NOMO-1 treated with DMSO at 0.1 percent for 48 hours (cell line): ENCODE data around the gene CEP170B.
A peak's percentile ranks its signal among the peaks of the same experiment; 100 is the strongest.

Source experiments
- DNase-seq: peaks from one replicate; lab custom pipeline; 2025; ENCODE audit not compliant: unreplicated experiment; lab: John Stamatoyannopoulos, UW

CEP170B gene

DNA sequence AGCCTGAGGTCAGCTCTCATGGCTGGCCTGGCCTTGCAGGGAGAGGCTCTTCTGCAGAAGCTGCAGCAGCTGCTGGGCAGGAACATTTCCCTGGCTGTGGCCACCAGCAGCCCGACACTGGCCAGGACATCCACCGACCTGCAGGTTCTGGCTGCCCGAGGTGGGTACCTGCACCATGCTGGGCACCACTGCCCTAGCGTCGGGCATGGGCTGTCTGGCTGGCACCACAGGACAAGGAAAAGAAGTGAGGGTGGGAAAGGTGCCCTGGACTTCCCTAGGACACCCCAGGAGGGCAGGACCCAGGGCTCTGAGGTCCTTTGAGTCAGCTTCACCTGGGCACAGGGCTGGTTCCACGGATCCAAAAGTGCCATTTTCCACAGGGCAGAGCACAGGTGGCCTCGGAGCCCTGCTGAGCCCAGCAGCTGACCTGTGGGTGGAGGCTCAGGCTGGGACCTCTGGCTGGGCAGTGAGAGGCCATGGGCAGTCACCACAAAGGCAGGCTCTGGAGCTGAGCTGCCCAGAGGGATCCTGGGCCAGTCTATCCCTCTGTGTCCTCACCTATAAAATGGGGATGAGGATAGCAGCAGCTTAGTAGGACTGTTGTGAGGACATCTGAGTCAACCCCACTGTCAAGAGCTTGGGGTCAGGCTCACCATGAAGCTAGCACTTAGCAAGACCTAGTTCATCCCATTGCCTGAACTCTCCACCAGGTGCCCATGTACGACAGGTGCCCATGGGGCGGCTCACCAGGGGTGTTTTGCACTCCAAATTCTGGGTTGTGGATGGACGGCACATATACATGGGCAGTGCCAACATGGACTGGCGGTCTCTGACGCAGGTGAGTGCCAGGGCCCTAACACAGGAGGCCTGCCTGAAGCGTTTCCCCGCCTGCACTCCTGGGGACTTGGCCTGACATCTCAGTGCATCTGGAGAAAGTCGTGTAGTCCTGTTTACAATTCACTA is 64.5 kb downstream of the CEP170B start:
- DNase-seq = no peak

DNA sequence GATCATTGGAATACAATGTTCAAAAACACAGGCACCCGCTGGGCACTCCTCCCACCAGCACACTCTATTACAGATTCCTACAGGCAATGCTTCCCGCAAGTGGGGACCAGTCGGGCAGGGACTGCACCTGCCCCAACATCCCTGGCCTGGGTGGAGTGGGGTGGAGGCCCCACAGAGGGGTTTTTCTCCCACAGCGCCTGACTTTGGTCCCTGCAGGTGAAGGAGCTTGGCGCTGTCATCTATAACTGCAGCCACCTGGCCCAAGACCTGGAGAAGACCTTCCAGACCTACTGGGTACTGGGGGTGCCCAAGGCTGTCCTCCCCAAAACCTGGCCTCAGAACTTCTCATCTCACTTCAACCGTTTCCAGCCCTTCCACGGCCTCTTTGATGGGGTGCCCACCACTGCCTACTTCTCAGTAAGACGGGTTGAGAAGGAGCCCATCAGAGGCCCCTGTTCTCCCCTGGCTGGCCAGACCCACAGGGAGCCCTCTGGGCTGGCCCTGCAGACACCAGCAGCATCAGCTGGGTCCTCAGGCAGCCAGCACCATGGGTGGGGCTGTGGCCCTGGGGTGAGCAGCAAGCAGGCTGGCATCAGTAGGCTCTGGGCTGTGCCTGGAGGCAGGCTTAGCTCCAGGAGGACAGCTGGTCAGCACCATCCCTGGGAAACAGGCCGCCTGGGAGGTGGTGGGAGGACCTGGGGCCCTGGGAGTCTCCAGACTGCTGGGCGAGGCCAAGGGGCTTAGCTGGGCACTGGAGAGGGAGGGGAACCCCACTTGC is 65.6 kb downstream of the CEP170B start:
- no peak for DNase-seq

DNA sequence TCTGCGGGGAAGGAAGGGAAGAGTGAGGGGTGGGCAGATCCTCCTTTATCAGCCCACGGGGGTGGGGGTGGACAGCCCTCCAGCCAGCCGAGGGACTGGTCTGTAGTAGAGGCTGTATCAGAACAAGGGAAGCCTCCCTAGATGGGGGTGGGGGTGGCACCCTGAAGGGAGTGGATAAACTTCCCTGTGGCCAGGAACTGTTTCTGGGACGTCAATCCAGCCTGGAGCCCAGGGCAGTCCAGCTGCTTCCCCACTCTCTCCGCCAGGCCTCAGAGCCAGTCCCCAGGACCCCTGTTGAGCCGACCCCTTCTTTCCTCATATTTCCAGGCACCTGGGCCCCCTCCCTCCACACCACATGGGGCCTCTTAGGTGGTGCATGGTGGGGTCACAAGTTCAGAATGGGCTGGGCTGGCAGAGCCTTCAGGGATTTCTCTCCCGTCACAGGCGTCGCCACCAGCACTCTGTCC is 66.3 kb downstream of the CEP170B start:
- no peak for DNase-seq

DNA sequence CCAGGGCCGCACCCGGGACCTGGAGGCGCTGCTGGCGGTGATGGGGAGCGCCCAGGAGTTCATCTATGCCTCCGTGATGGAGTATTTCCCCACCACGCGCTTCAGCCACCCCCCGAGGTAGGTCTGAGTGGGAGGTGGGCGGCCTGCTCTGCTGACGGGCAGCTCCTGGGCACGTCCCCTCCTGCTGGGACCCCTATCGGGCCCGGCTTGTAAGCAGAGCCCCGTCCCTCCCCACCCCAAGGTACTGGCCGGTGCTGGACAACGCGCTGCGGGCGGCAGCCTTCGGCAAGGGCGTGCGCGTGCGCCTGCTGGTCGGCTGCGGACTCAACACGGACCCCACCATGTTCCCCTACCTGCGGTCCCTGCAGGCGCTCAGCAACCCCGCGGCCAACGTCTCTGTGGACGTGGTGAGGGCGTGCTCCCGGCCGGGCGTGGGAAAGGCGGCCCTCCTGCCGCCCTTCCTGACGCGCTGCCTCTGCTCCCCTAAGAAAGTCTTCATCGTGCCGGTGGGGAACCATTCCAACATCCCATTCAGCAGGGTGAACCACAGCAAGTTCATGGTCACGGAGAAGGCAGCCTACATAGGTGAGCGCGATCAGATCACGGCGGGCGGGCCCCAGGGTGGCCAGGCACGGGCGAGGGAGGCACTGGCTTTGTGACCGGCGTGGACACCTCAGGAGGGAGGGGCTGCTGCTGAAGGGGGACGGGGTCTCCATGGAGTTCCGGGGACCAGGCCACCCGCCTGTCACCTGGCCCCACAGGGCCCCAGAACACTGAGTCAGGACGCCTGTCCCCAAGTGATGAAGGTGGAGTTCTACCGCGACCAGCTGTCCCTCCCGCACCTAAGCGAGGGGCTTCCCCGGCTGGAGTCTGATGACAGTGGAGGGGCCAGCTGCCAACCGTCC is 67.0 kb downstream of the CEP170B start:
- no peak for DNase-seq

DNA sequence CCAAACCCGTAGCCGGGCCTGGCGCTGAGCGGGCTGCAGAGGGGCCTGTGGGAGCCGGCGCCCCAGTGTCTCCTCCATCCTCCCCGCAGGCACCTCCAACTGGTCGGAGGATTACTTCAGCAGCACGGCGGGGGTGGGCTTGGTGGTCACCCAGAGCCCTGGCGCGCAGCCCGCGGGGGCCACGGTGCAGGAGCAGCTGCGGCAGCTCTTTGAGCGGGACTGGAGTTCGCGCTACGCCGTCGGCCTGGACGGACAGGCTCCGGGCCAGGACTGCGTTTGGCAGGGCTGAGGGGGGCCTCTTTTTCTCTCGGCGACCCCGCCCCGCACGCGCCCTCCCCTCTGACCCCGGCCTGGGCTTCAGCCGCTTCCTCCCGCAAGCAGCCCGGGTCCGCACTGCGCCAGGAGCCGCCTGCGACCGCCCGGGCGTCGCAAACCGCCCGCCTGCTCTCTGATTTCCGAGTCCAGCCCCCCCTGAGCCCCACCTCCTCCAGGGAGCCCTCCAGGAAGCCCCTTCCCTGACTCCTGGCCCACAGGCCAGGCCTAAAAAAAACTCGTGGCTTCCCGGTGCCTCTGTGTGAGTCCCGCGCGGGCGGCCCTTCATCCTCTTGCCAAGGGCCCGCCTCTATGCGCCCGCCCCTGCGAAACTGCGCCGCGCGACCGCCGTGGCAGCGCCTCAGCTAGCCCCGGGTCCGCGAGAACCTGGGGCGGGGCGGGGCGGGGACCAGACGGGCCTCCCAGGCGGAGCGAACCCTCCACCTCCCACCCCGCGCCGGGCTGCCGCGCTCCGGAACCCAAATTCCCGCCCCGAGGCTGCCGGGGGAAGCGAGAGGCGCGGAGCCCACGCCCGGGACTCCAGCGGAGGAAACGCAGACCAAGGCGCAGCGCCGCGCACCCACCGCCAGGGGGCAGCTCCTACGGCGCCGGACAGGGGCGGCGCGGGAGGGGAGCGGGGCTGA is 67.9 kb downstream of the CEP170B start:
- peak; percentile 62 for DNase-seq

DNA sequence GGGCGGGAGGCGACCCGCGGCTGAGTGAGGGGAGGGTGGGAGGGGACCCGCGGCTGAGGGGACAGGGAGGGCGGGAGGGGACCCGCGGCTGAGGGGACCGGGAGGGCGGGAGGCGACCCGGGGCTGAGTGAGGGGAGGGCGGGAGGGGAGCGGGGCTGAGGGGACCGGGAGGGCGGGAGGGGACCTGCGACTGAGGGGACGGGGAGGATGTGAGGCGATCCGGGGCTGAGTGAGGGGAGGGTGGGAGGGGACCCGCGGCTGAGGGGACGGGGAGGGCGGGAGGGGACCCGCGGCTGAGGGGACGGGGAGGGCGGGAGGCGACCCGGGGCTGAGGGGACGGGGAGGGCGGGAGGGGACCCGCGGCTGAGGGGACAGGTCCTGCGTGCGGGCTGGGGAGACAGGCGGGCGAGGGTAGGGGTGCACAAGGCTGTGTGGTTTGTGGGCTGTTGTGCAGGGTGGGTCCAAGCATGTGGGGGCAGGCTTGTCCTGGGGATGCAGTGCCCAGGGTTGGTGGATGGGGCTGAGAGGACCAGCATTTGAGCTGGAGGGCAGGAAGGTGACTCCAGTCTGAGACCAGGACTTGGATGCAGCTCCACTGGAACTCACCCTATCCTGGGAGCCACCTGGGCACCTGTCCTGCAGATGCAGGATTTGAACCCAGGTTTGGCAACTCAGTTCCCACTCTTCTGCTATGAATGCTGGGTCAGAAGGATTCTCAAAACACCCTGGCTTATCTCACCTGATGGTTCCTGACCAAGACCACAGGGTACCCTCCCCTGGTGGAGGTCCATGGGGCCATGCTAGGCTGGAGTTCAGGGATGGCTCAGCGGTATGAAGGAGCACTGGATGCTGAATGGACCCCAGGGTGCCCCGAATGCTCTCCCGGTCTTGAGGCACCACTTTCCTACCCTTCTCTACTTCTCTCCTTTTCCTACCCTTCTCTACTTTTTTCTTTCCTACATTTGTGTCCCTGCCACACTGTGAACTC is 69.0 kb downstream of the CEP170B start:
- DNase-seq = no peak

DNA sequence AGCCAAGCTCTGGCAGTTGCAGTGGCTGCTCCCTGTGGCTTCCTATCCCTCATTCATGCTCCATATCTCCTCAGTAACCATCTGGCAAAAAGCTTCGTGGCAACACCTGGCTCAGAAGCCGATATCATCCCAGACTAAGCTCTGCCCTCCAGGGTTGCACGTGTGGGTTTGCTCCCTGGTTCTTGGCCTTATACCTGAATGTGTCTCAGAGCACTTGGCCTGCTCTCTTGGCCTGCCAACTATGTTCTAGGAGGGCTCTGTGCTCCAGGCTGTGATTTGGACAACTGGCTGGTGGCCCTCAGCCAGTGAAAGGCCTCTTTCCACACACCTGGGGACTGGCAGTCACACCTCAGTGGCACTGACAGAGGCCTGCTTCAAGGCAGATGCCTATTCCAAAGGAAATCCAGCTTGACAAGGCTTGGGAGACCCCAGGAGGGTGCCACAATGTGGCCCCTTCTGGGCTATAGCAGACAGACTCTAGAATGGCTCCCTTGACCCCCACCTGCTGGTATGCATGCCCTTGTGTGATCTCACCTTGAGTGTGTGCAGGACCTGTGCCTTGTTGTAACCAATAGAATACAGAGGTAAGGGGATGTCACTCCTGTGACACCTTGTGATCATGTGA is 70.1 kb downstream of the CEP170B start:
- no peak for DNase-seq

DNA sequence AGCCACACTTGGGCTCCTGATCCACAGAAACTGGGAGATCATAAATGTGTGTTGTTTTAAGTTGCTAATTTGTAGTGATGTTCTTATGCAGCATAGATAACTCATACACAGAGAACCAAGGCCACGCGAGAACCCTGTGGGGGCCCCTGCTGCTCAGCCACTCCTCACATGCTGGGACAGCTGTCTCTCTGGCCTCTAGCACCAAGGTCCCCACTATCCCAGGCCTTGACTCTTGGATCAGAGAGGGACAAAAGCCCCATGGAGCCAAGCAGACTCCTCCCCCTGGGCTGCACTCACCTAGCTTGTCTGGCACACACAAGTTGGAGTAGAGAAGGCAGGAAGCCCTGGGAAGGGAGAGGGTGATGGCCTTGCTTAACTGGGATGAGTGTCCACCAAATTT is 70.9 kb downstream of the CEP170B start:
- DNase-seq = no peak

DNA sequence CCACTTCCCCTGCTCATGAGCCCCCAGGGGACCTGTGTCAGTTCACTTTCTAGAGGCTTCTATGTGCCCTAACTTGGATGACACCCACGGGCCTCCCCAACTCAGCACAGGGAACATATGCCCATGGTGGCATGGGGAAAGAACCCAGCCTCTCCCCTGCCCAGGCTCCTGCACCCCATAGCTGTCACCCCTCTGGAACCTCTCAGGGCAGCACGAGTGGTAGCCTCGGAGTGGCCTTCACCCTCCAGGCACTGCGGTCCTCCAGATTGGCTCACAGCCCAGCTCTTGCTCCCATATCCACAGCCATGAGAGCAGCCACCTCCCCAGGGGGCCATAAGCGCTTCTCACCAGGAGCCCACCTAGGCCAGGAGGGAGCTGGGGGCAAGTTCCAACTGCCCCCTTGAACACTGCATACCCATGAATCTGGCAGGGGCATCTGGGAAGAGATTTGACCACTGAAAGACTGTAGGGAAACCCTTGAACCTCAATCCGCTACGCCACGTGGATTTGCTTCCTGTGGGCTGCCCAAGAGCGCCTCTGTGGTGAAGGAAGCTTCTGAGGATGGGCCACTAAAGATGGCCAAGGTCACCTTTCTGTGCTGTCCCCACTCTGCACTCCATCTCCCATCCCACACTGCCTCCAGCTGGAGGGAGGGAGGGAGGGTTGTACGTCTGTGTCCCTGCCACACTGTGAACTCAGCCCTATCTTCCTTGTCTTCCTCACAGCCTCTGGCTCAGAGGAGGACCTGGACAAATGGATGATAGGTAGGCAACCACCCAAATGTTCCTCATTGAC is 71.5 kb downstream of the CEP170B start:
- DNase-seq = no peak

DNA sequence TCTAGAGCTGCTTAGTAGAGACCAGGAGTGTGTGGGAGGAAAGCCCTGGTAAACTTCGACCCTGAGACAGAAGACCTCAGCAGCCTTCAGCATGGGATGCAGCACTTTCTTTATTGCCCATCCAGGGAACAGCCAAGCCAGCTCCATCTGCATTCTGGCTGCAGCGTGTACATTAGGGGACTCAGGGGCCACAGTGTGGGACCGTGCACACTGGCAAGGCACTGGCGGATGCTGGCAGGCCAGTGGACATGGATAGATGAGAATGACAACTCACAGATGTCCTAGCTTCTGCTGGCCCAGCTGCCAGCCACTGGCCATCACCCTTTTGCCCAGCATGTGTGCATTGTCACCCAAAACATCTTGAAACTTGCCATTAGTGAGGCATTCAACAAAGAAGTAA is 72.1 kb downstream of the CEP170B start:
- DNase-seq = no peak

DNA sequence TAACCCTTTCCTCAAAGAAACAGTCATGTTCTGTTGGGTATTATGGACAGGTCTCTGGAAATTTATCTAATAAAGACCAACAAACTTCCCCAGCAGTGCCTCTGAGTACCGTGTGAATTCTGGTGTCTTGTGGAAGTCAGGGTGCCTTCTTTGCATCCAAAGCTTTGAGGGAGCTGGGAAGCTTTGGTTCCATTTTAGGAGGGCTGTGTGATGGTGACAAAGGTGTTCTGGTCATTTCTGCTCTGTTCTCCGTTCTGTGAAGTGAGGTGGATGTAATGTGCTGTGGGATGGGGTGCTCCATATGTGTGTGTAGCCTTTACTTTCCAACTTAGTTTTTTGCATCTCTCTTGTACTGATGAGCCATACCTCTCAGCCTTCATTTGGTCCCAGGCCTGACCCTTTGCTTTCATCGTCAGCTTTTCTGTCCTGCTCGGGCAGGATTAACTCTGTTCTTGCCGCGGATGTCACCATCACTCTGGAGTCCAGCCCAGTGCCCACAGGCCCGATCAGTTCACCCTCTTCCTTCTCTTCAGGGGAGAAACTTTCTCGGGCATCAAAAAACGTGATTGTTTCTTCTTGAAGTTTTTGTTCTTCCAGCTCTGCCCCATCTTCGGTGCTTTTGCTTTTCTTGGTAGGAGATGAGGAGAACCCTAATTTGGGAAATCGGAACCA is 72.8 kb downstream of the CEP170B start:
- DNase-seq = no peak

DNA sequence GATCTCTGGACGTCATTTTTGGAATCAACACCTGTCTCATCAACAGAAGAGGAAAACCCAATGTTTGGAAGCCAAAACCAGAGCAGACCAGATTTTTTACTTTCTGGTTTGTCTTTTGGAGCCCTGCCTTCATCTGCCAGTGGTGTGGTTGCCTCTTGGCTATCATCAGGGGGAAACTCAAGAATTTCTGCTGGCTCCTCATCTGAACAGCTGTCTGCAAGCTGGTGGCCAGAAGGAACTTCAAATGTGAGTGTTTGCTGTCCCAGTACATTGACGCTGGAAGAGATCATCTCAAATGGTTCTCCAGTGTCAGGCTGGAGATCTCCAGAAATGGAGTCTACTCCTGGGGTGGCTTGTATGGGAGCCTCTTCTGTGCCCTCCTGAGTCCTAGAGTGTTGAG is 73.4 kb downstream of the CEP170B start:
- DNase-seq = no peak

DNA sequence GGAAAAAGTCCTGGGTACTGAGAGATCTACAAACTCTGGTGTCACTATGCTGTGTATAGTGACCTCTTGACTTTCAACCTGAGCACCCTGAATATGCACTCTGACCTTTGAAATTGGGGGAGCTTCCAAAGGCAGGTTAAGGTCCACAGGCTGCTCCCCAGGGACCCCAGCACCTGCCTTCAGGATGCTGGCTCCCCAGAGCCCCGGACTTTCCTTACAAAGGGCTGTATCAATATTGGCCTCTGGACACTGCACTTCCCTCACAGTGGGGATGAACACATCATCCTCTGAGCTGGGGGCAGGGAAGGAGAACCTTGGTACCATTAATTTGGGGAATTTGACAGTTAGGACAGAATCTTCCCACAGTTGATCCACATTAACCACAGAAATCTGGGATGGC is 73.9 kb downstream of the CEP170B start:
- no peak for DNase-seq

DNA sequence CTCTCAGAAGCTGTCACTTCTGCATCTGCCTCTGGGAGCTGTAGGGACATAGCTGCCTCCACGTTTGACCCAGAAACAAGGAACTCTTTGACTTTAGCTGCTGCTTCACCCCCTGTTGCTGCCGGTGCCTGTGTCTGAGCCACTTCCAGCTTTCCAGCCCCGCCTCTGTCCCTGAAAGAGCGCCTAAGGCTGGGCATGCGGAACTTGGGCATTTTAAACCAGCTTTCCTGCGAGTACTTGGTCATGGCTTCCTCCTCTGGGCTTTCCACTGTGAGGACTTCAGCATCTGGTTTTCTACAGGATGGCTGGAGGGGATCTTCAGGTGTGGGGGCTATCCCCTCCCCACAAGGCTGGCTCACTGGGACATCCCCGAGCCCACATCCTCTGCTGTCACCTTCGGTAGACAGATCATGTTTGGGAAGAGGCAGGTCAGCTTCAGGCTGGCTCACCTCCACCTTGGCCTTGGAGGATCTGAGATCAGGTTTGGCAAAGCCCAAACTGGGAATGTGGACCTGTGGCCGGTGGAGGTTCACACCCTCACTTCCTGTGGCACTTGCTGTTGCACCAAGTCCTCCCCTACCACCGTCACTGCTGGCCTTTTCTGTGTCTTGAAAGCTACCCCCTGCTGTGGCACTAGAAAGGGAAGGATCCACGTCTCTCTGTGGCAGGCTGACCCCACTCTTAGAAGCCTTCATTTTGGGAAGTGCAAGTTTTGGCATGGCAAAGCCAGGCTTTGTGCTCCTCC is 74.8 kb downstream of the CEP170B start:
- DNase-seq = no peak

DNA sequence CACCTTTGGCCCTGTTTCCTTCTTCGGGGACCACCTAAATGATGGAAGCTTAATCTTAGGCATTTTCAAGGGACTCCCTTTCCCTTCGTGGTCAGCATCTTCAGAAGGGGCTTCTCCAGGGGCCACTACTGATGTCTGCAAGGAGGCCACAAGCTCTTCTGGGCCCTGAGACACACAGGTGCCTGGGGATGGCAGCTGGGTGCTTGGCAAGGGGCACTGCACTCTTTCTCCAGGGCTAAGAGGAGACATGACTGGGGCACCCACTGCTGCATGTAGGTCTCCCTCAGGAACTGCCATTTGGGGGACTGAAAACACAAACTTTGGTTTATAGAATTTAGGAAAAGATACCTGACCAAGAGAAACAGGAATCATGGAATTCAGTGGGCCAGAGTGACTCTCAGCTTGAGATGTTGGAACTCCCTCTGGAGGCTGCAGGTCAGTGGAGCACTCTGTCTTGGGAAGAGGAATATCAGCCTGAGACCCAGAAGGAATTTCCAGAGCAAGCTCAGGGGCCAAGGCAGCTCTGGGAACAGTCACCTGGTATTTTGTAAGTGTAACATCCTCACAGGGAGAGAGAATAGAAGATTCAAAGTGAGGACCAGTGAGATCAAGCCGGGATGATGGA is 75.6 kb downstream of the CEP170B start:
- no peak for DNase-seq
